Measurements from ENCODE around the gene PERM1.
"Not testable (repeated sequence)": the region's sequence is repeated elsewhere in the genome, so short reads cannot be mapped to it uniquely, and the experiment has no call there.

PERM1 gene

DNA sequence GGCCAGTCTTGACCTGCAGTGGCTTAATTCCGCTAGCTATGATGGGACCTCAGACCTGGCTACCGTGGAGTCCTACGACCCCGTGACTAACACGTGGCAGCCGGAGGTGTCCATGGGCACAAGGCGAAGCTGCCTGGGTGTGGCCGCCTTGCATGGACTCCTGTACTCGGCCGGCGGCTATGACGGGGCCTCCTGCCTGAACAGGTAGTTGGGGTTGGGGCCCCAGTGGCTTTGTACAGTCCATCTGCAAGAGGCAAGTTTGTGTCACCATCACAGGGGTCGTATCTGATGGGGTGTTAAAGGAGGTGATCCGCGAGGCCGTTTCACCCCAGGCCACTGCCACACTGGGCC lies 18.6 kb downstream of the PERM1 start:
- DNase-seq, result no peak

DNA sequence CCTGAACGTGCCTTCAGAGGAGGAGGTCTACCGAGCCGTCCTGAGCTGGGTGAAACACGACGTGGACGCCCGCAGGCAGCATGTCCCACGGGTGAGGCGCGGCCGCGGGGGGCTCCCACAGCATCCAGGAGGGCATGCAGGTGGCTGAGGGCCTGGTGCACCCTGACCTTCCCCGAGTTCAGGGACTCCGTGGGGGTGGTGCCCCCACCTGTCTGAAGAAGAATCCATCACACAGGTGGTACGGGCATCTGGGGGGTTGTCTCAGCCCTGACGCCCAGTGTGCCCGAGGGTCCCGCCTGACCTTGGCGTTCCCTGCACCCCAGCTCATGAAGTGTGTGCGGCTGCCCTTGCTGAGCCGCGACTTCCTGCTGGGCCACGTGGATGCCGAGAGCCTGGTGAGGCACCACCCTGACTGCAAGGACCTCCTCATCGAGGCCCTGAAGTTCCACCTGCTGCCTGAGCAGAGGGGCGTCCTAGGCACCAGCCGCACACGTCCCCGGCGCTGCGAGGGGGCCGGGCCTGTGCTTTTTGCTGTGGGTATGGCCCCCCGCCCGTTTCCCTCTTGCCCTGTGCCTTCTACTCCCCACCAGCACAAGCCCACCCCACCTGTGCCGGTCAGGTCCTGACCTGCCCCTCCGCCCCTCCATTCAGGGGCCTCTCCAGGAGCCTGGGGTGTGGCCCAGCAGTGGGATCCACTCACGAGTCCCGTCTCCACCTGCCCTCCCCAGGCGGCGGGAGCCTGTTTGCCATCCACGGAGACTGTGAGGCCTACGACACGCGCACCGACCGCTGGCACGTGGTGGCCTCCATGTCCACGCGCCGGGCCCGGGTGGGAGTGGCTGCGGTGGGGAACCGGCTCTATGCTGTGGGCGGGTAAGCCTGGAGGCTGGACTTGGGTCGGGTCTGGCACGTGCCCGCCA lies 19.3 kb downstream of the PERM1 start:
- DNase-seq, result no peak

DNA sequence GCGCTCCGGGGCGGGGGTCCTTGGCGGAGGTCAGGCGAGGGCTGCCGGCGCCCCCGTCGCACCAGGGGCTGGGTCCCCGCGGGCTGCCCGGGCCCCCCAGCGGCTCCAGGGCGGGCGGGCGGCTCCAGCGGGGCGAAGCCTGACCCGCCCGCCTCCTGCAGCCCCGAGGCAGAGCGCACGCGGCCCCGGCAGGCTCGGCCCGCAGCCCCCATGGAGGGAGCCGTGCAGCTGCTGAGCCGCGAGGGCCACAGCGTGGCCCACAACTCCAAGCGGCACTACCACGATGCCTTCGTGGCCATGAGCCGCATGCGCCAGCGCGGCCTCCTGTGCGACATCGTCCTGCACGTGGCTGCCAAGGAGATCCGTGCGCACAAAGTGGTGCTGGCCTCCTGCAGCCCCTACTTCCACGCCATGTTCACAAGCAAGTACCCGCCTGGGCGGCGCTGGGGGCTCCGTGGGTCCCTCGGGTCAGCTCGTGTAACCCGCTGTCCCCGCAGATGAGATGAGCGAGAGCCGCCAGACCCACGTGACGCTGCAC lies 20.7 kb downstream of the PERM1 start:
- DNase-seq, result no peak

DNA sequence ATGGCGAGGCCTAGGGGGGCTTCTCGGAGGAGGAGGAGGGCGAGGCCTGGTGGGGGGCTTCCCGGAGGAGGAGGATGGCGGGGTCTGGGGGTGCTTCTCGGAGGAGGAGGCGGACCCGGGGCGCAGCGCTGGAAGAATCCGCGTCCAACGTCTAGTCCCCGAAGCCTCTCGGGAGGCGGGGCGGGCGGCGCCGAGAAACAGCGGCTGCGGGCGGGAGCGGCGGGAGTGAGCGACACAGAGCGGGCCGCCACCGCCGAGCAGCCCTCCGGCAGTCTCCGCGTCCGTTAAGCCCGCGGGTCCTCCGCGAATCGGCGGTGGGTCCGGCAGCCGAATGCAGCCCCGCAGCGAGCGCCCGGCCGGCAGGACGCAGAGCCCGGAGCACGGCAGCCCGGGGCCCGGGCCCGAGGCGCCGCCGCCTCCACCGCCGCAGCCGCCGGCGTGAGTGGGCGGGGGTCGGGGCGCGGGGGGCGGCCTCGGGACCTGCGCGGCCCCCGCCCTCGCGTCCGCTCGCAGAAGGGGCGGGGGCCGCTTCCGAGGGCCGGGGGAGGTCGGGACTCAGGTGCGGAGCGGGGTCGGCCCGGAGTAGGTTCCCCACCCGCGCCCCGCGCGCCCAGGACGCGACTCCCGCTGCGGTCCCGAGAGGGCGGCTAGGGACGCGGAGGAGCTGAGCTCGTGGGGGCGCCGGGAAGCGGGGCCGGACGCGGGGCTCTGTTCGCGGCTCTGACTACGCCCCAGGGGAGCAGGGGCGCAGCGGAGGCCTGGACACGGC lies 21.3 kb downstream of the PERM1 start, which contains the start of gene KLHL17:
TSS of gene KLHL17 (plus strand) at position 222 of the 769 bp plus-strand sequence. CDS start at position 332, 110 bp downstream.
- DNase-seq, result peak; percentile 73

- no peak for DNase-seq
Observed at GRCh38 chr1:959731-960362, 22.0 kb downstream of the PERM1 start.

DNA sequence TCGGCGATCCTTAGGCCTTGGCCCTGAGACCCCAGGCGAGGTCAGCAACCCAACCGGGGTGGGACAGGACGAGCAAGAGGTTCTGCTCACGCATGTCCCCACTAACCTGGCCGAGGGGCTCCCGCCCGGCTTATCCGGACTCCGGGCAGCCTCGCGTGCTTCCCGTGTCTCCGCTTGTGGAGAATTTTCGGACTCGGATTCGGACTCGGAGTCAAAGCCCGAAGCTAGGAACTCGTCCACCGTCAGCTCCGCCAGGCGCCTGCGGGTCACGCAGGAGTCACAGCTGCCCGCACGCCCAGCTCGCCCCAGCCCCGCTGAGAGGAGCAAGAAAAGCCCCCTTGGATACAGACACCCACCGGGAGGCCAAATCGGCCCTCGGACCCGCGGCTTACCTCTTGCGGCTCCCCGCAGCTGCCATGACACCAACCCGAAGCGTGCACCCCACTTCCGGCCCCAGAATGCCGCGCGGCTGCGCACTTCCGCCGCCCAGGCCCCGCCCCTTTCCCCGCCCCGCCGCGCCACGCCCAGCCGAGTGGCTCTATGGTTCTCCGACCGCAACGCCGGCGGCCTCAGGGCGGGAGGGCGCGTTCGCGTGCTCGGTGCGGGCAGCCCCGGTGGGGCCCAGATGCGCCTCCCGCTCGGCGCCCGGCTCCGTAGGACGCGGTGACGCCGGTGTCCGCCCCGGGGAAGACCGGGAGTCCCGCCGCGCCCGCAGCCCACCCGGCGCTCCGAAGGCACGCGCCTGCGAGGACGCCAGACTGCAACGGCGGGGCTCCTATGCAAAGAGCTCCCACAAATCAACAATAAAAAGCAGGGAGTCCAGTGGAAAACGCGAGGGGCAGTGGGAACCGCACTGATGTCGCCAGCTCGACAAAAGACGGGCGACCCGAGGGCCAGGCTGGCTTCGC lies 22.8 kb downstream of the PERM1 start, which contains the start of gene NOC2L:
TSS of gene NOC2L (minus strand) at position 434 of the 908 bp plus-strand sequence. CDS start at position 418, 16 bp downstream.
- DNase-seq, result peak; percentile 95

GRCh38 chr1:956636-957035 lies 25.3 kb downstream of the PERM1 start:
- no peak for DNase-seq

DNA sequence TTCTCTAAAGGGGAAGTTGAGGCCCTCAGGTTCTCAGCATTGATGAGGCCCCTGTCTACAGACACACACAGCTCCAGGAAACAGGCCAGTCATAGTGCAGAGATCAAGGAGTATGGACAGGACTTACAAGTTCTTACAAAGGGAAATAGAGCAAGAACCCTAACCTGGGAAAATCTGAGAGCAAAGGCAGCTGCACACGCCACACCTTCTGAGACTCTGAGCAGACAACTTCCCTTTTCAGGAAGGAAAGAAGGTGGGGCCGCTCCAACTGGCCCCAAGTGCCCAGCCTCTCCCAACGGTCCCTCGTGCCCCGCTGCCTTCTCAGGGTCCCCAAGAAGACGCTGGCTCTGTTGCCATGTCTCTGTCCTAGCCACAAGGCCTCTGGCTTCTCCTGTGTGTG lies 26.4 kb downstream of the PERM1 start:
- DNase-seq, result no peak

- DNase-seq, result no peak
Observed at GRCh38 chr1:954927-955326, 27.0 kb downstream of the PERM1 start.

GRCh38 chr1:953524-954320 lies 28.2 kb downstream of the PERM1 start:
- no peak for DNase-seq

DNA sequence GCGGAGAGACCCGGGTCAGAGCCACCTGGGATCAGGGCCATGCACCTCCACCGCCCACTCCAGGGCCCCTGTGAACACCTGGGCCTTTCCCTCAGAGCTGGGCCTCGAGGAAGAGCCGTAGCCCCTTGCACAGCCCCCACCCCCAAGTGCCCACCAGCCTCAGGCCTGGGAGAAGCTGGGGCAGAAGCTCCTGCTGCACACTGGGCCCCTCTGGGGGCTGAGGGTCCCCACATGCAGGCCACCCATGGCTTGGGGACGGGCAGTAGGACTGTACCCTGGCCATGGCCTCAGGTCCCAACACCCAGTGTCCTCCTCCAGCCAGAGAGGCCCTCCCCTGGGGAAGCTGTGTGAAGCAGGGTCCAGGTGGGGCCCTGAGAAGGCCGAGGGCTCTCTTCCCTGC lies 29.3 kb downstream of the PERM1 start:
- DNase-seq, result no peak

GRCh38 chr1:952201-952600 lies 29.7 kb downstream of the PERM1 start:
- DNase-seq, result no peak

GRCh38 chr1:951364-951763 lies 30.5 kb downstream of the PERM1 start:
- no peak for DNase-seq

- no peak for DNase-seq
Observed at GRCh38 chr1:950881-951280, 31.0 kb downstream of the PERM1 start.

GRCh38 chr1:950268-950667 lies 31.6 kb downstream of the PERM1 start:
- DNase-seq, result no peak

DNA sequence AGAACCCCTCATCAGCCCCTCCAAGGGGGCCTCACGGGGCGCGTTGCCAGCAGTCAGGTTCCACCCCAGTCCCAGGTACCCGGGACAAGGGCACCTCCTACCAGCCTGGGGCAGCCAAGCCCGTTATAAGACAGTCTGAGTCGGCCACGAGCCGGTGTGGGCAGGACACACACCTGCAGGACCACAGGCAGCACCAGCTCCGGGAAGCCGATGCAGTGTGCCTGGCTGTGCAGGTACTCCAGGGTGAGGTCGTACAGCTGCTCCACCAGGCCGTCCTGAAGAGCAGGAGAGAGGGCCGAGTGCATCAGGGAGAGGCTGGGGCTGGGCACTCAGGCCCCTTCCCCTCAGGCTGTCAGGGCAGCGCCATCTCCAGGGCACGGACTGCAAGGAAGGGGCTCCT lies 33.9 kb downstream of the PERM1 start:
- no peak for DNase-seq

- not testable (repeated sequence) for DNase-seq
Observed at GRCh38 chr1:946811-947210, 35.1 kb downstream of the PERM1 start.

DNA sequence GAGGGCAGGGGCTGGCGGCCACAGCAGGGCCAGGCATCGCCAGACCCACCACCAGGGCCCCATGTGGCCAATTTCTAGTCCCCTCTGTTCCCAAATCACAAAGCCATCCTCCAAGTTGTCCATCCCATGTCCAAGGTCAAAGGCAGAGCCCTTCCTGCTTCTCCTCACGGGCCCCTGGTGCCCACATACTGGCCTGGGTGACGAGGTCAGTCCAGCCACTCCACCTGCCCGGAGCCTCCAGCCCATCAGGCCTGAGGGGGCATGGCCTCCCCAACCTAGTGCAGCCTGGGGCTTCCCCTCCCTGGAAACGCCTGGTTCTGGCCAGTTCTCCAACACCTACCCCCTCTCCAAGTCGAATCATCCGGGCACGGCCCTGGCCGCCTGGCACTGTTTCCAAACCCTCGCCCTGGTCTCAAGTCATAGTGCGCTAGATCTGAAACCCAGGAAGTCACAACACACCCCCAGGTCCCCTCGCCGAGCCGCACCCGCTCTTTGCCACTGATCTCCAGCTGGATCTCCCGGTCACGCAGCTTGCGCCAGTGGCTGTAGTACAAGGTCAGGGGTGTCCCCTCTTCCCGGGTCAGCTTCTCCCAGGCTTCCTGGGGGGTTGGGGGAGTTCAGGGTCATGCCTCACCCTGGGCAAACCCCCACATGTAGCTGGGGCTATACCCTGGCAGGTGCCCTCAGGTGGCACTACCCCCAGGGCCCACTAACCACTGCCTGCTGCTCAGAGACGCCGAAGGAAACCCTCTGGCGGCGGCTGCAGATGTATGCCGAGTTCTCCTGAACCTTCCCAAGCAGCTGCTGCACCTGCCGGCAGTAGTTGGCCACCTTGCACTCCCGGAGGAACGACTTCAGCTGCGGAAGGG lies 36.0 kb downstream of the PERM1 start:
- no peak for DNase-seq

DNA sequence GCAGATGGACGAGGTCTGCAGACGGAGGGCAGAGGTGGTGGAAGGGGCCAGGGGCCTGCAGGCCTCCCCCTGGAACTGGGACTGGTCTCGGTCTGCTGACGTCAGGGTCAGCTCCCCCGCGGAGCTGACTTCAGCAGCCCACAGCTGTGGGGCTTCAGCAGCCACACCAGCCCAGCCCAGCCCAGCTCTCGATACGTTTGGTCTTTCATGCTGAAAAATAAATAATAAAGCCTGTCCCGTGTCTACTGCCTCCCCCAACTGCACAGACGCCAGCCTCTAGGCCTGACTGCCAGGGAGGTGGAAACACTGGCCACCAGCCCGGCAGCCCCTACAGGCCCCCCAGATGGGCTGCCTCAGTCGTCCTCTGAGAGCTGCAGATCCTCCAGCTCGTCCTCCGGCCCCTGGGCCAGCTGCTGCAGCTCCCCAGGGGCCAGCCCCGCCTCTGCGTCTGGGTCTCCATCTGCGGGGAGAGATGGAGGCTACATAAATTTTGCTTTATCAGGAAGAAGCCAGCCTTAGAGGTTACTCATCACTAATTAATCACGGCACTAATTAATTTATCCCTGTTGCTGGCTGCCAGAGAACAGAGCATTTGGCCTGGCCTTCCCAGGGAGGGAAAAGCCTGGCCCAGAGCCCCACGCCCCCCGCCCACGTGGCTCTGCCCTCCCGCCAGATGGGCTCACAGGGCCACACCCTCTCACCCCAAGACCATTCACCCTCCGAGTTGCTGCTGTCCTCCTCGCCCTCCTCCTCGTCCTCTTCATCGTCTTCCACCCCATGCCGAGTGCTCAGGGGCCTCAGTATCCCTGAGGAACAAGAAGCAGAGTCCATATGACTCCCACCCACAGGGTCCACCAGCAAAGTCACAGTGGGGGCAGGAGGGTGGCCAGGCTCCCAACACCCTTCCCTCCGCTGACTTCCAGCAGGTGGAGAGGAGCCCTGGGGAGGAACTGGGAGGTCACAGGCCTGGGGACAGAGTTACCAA lies 37.3 kb downstream of the PERM1 start:
- DNase-seq, result no peak

Measured in CD4-positive, alpha-beta T cell treated with Interleukin-15 for 1 hour (primary cell).